SU-DHL-6 (cell line): ENCODE measurements around the gene CSTB.

Experiments
- EZH2phosphoT487 ChIP-seq: fragments of 200-600 bp; sonication (generic), shearing (Covaris generic); conservative IDR thresholded peaks from 2 replicates; pipeline ENCODE4 v1.6.1; 2018; ENCODE audit warnings: mild to moderate bottlenecking, antibody characterized with exemption, low read length, moderate library complexity, mixed read lengths
- TF ChIP-seq, protein P1 (sequence below): fragments of 200-600 bp; sonication (generic); IDR thresholded peaks from one replicate; pipeline ENCODE4 v1.5.1; 2017; ENCODE audit warnings: antibody characterized with exemption, mild to moderate bottlenecking, low read length, moderate library complexity; ENCODE audit not compliant: insufficient read depth, poor library complexity, severe bottlenecking

DNA sequence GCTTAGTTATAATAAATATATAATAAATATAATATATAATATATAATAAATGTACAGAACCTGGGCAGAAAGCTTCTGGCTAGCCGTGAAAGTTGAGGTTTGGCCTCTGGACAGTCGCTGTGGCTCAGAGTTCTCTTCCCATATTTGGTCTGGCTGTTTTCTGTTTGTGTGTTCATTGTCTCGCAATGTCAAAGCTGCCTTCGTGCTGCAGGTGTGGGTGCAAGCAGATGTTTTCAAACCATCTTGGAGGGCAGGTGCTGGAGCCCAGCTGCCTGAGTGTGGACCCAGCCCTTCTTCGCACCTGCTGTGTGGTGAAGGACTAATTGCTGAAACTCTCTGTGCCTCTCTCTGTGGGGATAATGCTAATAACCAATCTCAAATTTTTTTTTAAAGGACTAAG, 3.6 kb upstream of the CSTB start:
- TF ChIP-seq, protein P1, sequence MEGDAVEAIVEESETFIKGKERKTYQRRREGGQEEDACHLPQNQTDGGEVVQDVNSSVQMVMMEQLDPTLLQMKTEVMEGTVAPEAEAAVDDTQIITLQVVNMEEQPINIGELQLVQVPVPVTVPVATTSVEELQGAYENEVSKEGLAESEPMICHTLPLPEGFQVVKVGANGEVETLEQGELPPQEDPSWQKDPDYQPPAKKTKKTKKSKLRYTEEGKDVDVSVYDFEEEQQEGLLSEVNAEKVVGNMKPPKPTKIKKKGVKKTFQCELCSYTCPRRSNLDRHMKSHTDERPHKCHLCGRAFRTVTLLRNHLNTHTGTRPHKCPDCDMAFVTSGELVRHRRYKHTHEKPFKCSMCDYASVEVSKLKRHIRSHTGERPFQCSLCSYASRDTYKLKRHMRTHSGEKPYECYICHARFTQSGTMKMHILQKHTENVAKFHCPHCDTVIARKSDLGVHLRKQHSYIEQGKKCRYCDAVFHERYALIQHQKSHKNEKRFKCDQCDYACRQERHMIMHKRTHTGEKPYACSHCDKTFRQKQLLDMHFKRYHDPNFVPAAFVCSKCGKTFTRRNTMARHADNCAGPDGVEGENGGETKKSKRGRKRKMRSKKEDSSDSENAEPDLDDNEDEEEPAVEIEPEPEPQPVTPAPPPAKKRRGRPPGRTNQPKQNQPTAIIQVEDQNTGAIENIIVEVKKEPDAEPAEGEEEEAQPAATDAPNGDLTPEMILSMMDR: no peak
- TF ChIP-seq EZH2phosphoT487: no peak
